GM12874 (cell line): ENCODE measurements around the gene BTBD16.

Experiments
- TF ChIP-seq, protein P1 (sequence below): IDR thresholded peaks from 2 replicates; pipeline ENCODE4 v1.5.1; 2011; ENCODE audit warnings: low read depth, mild to moderate bottlenecking, control low read depth, low read length, moderate library complexity; ENCODE audit not compliant: insufficient read depth

BTBD16 gene

DNA sequence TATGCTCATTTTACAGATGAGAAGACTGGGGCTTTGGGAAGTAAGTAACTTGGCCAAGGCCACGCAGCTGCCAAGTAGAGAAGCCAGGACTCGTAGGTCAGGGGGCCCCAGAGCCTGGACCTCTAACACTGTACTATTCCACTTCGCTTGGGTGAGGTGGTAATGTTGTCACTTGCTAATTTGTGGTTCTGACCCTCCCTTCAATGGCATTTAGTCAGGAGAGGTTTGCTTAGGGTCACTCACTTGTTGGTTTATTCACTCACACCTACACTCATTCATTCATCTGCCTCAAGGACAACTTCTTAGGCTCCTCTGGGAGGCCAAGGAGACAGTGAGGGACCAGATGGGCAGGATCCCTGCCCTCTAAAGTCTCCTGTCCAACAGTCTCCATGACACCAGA lies 21.3 kb downstream of the BTBD16 start:
- TF ChIP-seq, protein P1, sequence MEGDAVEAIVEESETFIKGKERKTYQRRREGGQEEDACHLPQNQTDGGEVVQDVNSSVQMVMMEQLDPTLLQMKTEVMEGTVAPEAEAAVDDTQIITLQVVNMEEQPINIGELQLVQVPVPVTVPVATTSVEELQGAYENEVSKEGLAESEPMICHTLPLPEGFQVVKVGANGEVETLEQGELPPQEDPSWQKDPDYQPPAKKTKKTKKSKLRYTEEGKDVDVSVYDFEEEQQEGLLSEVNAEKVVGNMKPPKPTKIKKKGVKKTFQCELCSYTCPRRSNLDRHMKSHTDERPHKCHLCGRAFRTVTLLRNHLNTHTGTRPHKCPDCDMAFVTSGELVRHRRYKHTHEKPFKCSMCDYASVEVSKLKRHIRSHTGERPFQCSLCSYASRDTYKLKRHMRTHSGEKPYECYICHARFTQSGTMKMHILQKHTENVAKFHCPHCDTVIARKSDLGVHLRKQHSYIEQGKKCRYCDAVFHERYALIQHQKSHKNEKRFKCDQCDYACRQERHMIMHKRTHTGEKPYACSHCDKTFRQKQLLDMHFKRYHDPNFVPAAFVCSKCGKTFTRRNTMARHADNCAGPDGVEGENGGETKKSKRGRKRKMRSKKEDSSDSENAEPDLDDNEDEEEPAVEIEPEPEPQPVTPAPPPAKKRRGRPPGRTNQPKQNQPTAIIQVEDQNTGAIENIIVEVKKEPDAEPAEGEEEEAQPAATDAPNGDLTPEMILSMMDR, result no peak

DNA sequence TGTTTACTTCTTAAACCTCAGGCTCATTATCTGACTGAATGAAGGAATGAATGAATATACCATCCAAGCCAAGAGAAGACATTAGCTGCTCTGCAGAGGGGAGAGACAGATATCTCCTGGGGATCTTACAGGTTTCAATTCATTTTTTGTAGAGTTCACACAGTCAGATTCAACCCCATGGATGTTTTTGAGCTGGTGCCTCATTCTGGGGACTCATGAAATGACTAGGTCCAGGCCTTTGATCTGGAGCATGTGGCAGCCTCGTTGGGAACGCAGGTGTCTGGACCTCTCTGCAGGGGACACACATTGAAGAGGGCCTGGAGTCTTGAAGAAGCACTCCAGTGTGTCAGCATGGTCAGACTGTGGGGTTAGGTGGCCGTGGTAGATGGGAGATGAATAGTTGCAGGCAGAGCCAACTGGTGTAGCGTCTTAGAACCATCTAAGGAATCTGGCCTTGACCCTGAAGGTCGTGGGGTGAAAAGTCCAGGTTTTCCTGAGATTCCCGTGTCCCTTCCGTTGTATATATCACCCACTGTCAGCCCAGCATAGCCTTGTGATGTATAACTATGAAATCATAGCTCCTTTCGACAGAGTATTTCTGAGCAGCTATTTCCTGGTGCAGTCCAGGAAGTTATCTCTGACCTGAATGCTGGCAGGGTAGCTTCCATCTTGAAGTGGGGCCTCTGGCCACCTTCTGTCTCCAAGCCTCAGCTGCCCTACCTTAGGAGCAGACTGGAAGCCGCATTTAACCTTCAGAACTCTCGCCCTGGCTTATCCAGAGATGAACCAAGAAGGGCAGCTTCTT lies 22.3 kb downstream of the BTBD16 start:
- TF ChIP-seq, protein P1, result no peak

DNA sequence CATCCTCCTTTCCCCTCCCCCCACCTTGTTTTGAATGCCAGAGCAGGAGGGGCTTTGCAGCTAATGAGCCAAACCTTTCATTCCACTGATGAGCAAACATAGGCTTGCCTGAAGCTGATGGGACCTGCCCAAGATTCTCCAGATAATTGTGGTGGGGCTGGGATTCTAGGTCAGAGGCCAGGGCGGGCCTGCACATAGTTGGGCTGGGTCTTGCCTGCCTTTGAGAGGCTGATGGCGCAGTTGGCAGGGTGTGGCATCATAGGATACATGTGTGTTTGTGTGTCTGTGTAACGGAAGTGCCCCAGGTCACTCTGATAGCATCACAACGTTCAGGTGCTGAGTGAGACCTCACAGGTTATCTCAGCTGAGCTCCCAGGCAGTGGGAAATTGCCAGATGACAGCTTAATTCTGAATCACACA lies 22.9 kb downstream of the BTBD16 start:
- TF ChIP-seq, protein P1, result no peak

DNA sequence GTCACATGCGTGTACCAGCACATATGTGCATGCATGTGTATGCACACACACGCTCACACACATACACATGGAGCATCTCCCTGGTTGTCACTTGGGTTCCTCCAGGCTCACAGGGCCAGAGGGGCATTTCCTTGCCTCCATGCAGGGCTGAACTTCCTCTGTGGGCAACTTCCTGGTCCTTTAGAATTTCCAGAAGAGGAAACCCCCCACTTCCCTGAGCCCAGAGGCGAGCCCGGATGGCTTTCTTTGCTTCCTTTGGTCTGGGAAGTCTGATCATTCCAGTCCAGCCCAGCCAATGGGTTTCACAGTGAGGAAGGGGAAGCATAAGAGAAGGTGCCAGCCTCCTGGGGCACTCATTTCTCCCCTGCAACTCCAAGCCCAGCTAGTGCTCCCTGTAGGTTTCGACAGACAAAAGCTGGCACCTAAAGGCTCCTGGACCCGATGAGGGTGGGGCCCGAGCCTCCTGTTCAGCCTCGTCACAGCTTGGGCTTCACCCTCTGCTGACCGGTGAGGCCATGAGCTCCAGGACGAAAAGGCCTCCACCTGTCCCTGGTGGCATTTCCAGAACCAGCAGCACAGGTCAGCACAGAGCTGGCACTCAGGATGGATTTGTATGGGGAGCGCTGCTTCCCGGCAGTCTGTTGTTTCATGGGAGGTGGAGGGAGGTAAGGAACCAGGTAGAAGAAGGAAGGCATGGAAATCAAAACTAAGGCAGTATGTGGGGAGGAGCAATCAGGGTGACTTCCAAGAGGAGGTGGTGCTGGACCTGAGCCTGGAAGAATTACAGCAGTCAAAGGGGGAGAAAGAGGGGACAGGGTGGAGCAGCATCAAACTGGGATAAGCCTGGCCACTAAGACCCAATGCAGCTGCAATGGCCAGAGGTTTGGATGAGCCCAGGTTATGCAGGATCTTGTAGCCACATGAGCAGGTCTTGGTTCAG lies 23.7 kb downstream of the BTBD16 start:
- TF ChIP-seq, protein P1, result no peak

DNA sequence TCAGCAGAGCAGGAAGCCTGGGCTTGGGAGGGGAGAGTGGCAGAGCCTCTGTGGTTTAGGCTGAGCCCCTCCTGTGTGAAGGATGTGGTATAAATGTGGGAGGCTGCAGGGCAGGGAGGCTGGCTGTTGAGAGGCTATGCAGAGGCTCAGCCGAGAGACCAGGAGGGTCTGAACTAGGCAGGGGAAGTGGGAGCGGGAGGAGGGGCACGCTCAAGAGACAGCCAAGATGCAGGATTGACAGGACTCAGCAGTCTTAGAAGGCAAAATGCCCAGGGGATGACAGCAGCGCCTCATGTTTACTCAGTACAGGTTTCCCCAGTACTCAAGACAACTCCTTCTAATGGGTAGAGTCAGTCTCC lies 24.3 kb downstream of the BTBD16 start:
- TF ChIP-seq, protein P1, result no peak

DNA sequence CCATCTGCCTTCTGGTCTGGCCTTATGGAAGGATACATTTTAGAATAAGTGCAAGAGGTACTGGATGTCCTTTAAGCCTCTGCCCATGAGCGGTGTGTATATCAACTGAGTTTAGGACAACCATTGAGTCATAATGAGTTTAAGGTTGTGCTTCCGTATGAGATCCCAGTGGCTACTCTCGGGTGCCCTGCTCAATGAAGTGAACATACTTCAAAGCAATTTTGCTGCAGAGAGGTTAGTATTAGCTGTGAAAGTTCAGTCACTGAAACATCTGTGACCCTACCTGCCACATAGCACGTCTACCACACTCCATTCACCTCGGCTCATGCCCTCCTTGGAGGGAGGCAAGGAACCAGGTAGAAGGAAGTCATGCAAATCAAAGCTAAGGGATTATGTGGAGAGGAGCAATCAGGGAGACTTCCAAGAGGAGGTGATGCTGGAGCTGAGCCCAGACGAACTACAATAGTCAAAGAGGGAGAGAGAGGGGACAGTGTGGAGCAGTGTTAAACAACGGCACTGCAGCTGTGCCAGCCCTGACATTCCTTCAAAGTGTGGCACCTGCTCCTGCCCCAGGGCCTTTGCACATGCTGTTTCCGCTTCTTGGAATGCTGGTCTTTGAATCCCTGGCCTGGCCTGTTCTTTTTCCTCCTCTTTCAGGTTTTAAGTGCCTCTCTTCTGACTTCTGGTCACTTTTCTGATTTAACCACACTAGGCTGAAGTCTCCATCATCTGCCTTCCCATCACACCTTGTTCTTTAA lies 25.4 kb downstream of the BTBD16 start:
- TF ChIP-seq, protein P1, result no peak

DNA sequence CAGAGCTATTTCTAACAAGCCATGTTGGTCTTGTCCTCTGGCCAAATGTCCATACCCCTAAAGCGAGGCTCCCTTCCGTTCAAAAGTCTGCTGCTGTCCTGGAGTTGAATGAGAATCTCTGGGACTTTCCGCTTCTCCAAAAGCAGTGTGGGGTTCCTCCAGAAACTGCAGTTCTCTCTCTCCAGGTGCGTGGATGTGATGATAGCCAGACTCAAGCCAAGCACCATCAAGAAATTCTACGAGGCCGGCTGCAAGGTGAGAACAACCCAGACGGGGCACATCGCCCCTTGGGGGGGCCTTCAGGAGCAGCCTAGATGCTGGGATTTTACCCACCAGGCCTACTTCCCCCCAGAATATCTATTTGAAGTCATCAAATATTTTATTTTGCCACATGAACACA lies 26.5 kb downstream of the BTBD16 start:
- TF ChIP-seq, protein P1, result no peak
